ENCODE results near the gene FEM1A. TPM values are rescaled to one million over a fixed set of nuclear protein-coding genes. Genes with fewer than 3 reads are reported as not detected.
"Not testable (repeated sequence)": the region's sequence is repeated elsewhere in the genome, so short reads cannot be mapped to it uniquely, and the experiment has no call there.

The FEM1A gene
- total RNA-seq, 1 donor from 2014 or later, result 11.1 TPM

GRCh38 chr19:4775627-4776152 lies 15.8 kb upstream of the FEM1A start:
- peaks cover 27% of the 10 kb centered on the region for H3K27me3 Mint-ChIP-seq (ENCODE audit: low read depth)
- H3K36me3 Mint-ChIP-seq (ENCODE audit: low read depth), result peaks cover 1% of the 10 kb centered on the region
- no peak overlapping the region for H3K4me3 Mint-ChIP-seq (ENCODE audit: unreplicated experiment)
- no peak for DNase-seq (ENCODE audit: low spot score)
- no peaks in the 10 kb centered on the region for H3K9me3 Mint-ChIP-seq (ENCODE audit: low read depth)
- TF ChIP-seq, protein P1, sequence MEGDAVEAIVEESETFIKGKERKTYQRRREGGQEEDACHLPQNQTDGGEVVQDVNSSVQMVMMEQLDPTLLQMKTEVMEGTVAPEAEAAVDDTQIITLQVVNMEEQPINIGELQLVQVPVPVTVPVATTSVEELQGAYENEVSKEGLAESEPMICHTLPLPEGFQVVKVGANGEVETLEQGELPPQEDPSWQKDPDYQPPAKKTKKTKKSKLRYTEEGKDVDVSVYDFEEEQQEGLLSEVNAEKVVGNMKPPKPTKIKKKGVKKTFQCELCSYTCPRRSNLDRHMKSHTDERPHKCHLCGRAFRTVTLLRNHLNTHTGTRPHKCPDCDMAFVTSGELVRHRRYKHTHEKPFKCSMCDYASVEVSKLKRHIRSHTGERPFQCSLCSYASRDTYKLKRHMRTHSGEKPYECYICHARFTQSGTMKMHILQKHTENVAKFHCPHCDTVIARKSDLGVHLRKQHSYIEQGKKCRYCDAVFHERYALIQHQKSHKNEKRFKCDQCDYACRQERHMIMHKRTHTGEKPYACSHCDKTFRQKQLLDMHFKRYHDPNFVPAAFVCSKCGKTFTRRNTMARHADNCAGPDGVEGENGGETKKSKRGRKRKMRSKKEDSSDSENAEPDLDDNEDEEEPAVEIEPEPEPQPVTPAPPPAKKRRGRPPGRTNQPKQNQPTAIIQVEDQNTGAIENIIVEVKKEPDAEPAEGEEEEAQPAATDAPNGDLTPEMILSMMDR (IDR thresholded peaks at IDR 0.05), result no peak
- no peaks in the 10 kb centered on the region for H3K4me1 Mint-ChIP-seq (ENCODE audit: low read depth)
- H3K27ac Mint-ChIP-seq (ENCODE audit: unreplicated experiment), result no peak overlapping the region

DNA sequence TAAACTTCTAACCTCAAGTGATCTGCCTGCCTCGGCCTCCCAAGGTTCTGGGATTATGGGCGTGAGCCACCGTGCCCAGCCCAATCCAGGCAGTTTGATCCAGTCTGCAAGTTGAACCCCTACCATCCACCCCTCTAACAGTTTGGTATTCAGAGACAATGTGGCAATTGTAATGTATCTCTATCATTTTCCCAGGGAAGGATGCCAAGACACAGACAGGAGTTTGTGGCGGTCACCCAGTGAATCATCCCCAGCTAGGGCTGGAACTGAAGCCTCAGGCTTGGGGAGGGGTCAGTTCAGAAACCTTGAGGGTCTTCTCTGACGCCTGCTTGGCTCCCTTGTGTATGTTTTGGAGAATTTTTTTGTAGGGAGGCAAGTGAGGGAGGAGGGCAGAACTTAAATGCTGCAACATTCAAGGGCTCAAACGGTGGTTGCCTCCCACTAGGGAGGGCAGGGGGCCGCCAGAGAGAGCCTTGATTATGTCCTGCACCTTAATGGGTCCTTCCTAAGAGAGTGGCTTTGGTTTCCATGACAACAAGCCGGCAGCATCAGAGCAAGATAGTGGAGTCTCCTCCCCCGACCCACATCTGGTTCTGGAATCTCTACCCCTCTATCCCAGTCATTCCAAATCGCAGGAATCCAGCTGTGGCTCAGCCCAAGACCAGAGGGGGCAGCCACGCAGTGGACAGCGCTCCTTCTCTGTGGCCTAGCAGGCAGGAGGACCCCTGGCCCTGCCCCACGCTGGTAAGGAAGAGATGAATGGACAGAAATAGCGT lies 14.9 kb upstream of the FEM1A start:
- no peak overlapping the region for H3K4me3 Mint-ChIP-seq (ENCODE audit: unreplicated experiment)
- H3K36me3 Mint-ChIP-seq (ENCODE audit: low read depth), result peaks cover 3% of the 10 kb centered on the region
- no peak for DNase-seq (ENCODE audit: low spot score)
- H3K27ac Mint-ChIP-seq (ENCODE audit: unreplicated experiment), result no peak overlapping the region
- no peaks in the 10 kb centered on the region for H3K4me1 Mint-ChIP-seq (ENCODE audit: low read depth)
- peaks cover 30% of the 10 kb centered on the region for H3K27me3 Mint-ChIP-seq (ENCODE audit: low read depth)
- TF ChIP-seq, protein P1 (IDR thresholded peaks at IDR 0.05), result no peak
- peaks cover 6% of the 10 kb centered on the region for H3K9me3 Mint-ChIP-seq (ENCODE audit: low read depth)

GRCh38 chr19:4778124-4778523 lies 13.4 kb upstream of the FEM1A start:
- DNase-seq (ENCODE audit: low spot score); H3K9me3 Mint-ChIP-seq (ENCODE audit: low read depth); H3K4me3 Mint-ChIP-seq (ENCODE audit: unreplicated experiment); H3K36me3 Mint-ChIP-seq (ENCODE audit: low read depth); H3K27ac Mint-ChIP-seq (ENCODE audit: unreplicated experiment); H3K4me1 Mint-ChIP-seq (ENCODE audit: low read depth): not testable (repeated sequence)
- peaks cover 21% of the 10 kb centered on the region for H3K27me3 Mint-ChIP-seq (ENCODE audit: low read depth)

GRCh38 chr19:4780860-4781259 lies 10.7 kb upstream of the FEM1A start:
- no peak overlapping the region for H3K4me3 Mint-ChIP-seq (ENCODE audit: unreplicated experiment)
- peaks cover 3% of the 10 kb centered on the region for H3K36me3 Mint-ChIP-seq (ENCODE audit: low read depth)
- H3K4me1 Mint-ChIP-seq (ENCODE audit: low read depth), result no peaks in the 10 kb centered on the region
- H3K9me3 Mint-ChIP-seq (ENCODE audit: low read depth), result peaks cover 7% of the 10 kb centered on the region
- DNase-seq (ENCODE audit: low spot score), result no peak
- H3K27ac Mint-ChIP-seq (ENCODE audit: unreplicated experiment), result no peak overlapping the region
- TF ChIP-seq, protein P1 (IDR thresholded peaks at IDR 0.05), result no peak
- peaks cover 15% of the 10 kb centered on the region for H3K27me3 Mint-ChIP-seq (ENCODE audit: low read depth)

GRCh38 chr19:4781801-4782200 lies 9.7 kb upstream of the FEM1A start:
- Mint-ChIP-seq H3K36me3 (ENCODE audit: low read depth) (peaks cover 3% of the 10 kb centered on the region), H3K27ac (ENCODE audit: unreplicated experiment) (no peak overlapping the region), H3K27me3 (ENCODE audit: low read depth) (peaks cover 16% of the 10 kb centered on the region), H3K4me1 (ENCODE audit: low read depth) (no peaks in the 10 kb centered on the region), H3K9me3 (ENCODE audit: low read depth) (peaks cover 7% of the 10 kb centered on the region), H3K4me3 (ENCODE audit: unreplicated experiment) (no peak overlapping the region)
- TF ChIP-seq, protein P1 (IDR thresholded peaks at IDR 0.05), result no peak
- no peak for DNase-seq (ENCODE audit: low spot score)

DNA sequence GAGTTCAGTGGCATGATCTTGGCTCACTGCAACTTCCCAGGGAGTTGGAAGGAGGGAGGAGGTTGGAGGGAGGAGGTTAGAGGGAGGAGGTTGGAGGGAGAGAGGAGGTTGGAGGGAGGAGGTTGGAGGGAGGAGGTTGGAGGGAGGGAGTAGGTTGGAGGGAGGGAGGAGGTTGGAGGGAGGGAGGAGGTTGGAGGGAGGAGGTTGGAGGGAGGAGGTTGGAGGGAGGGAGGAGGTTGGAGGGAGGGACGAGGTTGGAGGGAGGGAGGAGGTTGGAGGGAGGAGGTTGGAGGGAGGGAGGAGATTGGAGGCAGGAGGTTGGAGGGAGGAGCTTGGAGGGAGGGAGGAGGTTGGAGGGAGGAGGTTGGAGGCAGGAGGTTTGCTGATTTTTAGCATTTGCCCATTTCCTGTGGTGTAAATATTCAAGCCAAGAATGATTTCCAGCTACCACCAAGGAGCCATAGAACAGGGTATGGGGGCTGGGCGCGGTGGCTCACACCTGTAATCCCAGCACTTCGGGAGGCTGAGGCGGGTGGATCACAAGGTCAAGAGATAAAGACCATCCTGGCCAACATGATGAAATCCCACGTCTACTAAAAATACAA lies 5.0 kb upstream of the FEM1A start:
- not testable (repeated sequence) for H3K27ac Mint-ChIP-seq (ENCODE audit: unreplicated experiment); H3K4me1 Mint-ChIP-seq (ENCODE audit: low read depth)

GRCh38 chr19:4792019-4792865 lies 708 bp downstream of the FEM1A start:
- H3K9me3 Mint-ChIP-seq (ENCODE audit: low read depth); H3K36me3 Mint-ChIP-seq (ENCODE audit: low read depth); H3K27me3 Mint-ChIP-seq (ENCODE audit: low read depth): not testable (repeated sequence)
- peak overlapping the region; percentile 91 for H3K27ac Mint-ChIP-seq (ENCODE audit: unreplicated experiment)
- peak; percentile 89 for DNase-seq (ENCODE audit: low spot score)
- H3K4me1 Mint-ChIP-seq (ENCODE audit: low read depth), result peaks cover 21% of the 10 kb centered on the region
- H3K4me3 Mint-ChIP-seq (ENCODE audit: unreplicated experiment), result peak overlapping the region; percentile 70

More for the DNA sequence above, 5.0 kb upstream of the FEM1A start:
- H3K4me3 Mint-ChIP-seq (ENCODE audit: unreplicated experiment); H3K27me3 Mint-ChIP-seq (ENCODE audit: low read depth); H3K36me3 Mint-ChIP-seq (ENCODE audit: low read depth); DNase-seq (ENCODE audit: low spot score); H3K9me3 Mint-ChIP-seq (ENCODE audit: low read depth): not testable (repeated sequence)

DNA sequence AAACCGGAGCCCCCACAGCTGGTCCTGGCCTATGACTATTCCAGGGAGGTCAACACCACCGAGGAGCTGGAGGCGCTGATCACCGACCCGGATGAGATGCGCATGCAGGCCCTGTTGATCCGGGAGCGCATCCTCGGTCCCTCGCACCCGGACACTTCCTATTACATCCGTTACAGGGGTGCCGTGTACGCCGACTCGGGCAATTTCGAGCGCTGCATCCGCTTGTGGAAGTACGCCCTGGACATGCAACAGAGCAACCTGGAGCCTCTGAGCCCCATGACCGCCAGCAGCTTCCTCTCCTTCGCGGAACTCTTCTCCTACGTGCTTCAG lies 1.3 kb downstream of the FEM1A start:
- not testable (repeated sequence) for H3K36me3 Mint-ChIP-seq (ENCODE audit: low read depth); H3K27ac Mint-ChIP-seq (ENCODE audit: unreplicated experiment); H3K9me3 Mint-ChIP-seq (ENCODE audit: low read depth); H3K27me3 Mint-ChIP-seq (ENCODE audit: low read depth)
- Mint-ChIP-seq H3K4me3 (ENCODE audit: unreplicated experiment) (peak overlapping the region; percentile 70), H3K4me1 (ENCODE audit: low read depth) (peaks cover 21% of the 10 kb centered on the region)
- peak; percentile 92 for DNase-seq (ENCODE audit: low spot score)

Measured in chondrocyte (in vitro differentiated cells).